Umbilical cord (tissue), 2 donors: ENCODE measurements around the gene ALKBH5. TPM values are rescaled to one million over a fixed set of nuclear protein-coding genes. Genes with fewer than 3 reads are reported as not detected.

Experiments
- DNase-seq: peaks from one replicate; pipeline ENCODE4 v3.0.0-alpha.2; 2015; ENCODE audit warnings: low spot score
- total RNA-seq: library from RNA; depleted of rRNA; stranded (reverse); fragments of >200 nt; gene quantifications from one replicate; pipeline ENCODE4 v1.2.3, GENCODE V29; 2014; ENCODE audit warnings: low replicate concordance; ENCODE audit not compliant: insufficient read depth

The ALKBH5 gene
- total RNA-seq, 1 donor from 2014 or later, result 86.2 TPM

DNA sequence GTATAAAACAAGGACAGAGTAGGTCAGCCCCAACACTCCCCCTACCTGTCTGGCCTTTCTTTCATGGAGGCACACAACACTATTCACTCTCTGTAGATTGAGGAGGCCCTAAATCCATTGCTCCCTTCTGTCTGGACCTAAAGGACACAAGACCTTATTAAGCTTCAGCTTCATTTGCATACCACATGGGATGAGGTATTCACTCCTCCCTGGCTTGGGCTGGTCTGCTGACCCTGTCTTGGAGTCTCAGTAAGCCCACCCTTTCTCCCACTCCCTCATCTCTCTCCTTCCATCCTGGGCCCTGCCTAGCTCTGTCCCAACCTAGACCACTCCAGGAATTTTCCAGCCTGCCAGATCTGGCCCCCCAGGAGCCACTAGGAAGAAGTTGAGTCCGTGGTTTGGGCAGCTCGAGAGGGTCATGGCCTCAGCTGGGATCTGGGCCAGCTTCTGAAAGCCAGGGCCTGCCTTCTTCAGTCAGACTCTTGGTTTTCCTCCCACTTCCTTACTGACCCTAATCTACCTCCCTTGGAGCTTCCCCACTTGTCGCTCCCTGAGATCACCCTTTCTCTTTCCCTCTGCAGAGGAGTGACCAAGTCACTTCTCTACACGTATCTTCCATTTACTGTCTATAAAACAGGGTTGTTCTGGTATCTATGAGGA is 35.3 kb downstream of the ALKBH5 start:
- DNase-seq, result peak; percentile 25

DNA sequence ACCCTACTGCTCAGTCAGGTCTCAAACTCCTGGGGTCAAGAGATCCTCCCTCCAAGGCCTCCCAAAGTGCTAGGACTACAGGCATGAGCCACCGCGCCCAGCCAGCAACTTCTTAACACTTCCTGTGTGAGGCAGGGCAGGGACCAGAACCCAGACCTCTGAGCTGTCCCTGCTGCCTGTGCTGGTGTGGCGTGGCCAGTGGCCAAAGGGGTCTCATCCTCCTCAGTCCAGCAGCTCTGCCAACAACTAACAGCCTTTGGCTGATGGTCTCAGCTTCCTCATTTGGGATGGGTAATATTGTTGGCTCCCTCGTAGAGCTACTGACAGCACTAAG is 40.4 kb downstream of the ALKBH5 start:
- no peak for DNase-seq

DNA sequence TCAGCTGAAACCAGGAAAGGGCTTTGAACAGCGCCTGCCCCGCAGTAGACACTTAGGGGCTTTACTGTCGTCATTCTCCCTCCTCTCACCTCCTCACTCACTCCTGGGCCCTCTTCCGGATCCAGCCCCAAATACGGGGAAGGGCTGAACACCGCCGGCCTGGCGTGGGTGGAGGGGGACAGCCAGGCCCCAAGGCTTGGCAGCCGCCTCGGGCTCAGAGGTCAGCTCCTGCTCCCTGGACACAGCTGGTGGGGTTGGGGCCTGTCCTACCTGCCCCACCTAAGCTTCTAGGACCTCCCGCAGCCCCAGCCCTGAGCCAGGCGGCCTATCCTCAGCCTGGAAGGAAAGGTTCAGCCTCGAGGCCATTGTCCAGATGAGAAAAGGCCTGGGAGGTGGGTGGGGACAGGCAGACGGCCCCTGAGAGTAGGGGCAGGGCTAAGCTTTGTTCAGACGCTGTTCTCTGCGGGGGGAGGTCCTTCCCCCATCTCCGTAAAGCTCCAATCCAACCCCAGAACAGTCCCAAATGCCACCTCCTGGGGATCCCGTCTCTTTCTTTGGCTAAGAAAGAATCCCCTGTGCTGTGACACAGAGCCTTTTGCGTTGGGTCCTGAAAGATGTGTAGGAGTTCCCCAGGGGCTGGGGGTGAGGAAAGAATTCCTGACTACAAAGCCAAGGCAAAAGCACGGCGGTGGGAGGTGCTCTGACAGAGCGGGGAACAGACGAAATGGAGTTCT is 40.9 kb downstream of the ALKBH5 start:
- peak; percentile 66 for DNase-seq

DNA sequence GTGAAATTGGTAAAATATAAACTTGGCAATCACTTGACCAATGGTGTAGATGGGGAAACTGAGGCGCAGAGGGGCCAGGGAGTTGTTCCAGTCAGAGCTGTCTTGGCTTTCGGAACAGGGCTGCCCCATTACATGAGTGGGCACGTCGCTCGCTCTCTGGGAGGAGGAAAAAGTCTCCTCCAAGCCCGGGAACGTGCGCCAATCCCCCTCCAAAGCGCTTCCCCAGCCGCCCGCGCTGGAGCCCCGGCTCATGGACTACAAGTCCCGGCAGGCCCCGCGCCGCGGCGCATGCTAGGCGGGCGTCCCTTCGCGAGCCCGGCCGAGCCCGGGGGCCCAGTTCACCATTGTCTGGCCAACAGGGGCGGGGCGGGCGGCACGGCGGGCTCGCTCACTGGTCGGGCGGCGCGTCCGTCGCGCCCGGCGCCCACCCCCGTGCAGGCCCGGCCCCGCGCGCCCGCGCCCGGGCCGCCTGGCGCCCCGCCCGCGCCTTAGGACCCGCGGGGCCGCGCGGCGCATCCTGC is 41.6 kb downstream of the ALKBH5 start, which contains the start of gene LLGL1:
LLGL1 (plus strand) TSS at position 515 of the 521 bp plus-strand sequence. CDS start 48 bp downstream, outside the sequence.
- peak; percentile 97 for DNase-seq

DNA sequence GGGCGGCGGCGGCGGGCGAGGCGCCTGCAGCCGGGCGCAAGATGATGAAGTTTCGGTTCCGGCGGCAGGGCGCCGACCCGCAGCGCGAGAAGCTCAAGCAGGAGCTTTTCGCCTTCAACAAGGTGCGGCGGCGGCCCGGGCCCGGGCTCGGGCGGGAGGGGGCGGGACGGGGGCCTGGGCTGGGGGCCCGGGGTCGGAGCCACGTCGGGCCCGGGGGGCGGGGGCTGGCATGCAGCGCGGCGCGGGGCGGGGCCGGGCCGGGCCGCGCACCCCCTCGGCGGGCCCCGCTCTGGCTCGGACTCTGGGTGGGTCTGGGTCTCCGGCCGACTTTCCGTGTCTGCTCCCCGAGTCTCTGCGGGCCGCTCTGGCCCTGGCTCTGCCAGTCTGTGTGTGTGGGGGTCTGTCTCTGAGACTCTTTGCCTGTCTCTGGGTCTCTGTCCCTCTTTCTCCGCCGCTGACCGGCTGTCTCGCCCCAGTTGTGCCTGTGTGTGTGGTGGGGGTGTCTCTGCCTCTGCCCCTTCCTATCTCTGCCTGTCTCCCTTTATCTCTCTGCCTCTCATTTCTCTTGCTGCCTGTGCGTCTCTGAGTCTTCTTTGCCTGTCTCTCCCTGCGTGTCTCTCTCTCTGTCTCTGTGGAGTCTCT is 42.1 kb downstream of the ALKBH5 start:
- peak; percentile 43 for DNase-seq

DNA sequence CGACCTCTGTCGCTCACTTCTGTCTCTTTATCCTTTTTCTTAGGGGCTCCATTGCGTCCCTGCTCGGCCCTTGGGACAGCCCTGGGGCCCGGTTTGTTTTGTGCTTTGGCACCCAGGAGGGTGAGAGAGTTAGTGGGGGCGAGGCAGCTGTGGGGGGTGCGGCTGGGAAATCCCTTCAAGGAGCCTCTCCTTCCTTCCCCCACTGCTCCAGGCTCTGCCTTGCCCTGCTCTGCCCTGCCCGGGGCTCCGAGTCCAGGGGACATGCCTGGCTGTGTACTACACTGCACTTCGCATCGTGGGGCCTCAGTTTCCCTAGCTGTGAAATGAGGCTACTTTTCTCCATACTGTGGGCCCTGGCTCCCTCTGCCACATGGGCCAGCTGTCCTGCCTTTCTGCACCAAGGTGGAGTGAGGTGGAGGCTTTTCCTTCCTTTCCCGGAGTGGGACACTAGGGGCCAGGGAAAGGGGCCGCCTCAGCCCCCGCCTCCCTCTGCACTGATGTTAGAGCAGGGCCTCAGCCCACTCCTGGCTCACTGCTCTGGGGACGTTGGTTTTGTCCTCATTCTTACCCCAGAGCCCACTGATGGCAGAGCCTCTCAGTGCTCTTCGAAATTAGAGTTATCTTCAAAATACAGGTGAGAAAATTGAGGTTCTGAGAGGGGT is 42.8 kb downstream of the ALKBH5 start:
- no peak for DNase-seq

DNA sequence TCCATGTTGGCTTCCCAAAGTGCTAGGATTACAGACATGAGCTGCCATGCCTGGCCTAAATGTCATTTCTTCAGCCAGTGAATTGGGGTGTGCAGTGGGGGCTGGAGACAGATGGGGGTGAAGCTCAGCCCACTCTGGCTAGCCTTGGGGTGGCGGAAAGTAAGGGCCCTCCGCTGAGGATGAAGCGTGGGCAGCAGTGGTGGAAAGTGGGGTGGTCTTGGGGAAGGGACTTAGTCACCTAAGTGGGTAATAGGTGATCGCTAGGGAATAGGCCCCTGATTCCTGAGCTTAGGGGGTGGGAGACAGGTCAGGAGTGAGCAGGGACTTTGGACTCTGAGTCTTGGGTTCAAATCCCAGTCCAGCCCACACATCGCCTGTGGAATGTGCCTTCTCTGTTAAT is 44.0 kb downstream of the ALKBH5 start:
- DNase-seq, result no peak

DNA sequence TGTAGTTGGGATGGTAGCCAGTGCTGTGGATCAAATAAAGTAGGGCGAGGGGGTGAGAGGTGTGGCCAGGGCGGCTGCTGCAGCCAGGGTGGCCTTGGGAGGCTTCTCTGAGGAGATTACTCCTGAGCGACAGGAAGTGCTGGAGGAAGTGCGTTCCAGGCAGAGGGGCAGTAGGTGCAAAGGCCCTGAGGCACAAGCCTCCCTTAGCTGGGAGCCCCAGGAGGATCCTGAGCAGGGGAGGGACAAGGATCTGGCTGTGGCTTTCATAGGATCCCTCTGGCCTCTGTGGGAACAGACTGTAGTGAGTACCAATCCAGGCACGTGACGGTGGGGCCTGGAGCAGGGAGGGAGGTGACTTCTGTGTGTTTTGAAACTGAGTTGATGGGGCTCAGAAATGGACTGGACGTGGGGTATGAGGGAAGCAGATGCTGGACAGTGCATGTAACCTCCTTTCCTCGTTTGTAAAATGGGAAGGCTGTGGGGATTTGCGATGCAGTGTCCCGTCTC is 44.6 kb downstream of the ALKBH5 start:
- no peak for DNase-seq

DNA sequence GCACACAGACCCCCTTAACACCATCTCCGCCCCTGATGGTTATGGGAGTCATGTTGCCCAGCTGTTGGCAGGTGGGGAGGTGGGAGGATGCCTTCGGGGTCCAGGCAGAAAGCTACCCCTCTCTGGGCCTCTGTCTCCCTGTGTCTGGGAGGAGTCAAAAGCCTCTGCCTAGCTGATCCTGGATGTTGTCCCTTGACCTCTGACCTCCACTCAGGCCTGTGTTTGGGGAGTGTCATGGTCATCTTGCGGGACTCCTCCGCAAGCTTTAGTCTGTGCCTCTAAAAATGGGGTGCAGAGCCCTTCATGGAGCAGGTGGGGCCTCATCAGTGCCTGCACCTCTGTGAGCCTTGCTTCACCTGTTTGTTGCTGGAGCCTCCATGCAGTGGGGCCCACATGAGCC is 45.6 kb downstream of the ALKBH5 start:
- DNase-seq, result no peak

DNA sequence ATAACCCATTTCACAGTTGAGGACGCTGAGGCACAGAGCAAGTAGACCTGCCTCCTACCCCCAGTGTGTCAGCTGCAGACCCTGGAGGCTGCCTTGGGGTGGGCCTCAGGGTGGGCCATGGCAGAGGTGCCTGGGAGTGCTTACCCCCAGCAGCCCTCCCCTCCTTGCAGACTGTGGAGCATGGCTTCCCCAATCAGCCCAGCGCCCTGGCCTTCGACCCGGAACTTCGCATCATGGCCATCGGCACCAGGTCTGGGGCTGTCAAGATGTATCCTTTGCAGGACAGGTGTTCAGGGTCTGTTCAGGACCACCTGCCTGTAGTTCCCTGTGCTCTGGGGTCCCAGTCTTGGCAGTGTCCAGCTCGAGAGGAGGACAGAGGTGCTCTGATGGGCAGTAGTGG is 46.1 kb downstream of the ALKBH5 start:
- no peak for DNase-seq

DNA sequence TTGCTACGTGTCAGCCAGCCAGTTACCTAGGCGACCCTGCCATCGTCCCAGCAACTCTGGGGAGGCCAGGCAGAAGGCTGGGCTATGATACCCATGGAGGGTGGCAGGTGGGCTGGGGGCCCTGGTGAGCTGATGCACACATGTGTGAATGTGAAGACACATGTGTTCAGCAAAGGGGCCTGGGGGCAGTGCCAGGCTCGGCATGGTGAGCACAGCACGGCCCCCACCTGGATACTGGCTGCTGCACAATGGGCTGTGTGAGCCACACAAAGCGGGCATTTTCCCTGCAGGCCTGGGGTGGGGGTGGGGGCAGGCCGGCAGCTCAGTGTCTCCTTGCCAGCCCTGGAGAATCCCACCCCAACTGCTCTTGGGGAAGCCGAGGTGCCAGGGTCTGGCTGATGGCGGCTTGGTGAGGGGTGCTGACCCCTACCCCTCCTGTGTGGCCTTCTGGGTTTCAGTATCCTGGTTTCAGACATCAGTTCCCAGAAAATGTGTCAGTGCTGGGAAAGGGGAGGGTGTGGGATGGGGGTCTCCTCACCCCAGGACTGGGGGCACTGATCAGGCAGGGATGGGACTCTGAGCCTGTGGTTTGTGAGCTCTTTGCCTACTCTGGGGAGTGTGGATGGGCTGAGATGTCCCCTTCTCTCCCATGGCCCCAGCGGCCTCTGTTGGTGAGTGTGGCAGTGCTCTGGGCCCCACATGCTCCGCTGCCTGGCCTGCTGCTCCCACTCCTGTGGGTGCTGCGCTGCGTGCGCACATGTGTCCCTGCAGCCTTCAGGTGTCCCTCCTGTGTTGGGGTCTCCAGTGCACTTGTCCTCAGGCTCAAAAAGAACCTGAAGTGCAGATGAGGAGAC is 46.9 kb downstream of the ALKBH5 start:
- no peak for DNase-seq

DNA sequence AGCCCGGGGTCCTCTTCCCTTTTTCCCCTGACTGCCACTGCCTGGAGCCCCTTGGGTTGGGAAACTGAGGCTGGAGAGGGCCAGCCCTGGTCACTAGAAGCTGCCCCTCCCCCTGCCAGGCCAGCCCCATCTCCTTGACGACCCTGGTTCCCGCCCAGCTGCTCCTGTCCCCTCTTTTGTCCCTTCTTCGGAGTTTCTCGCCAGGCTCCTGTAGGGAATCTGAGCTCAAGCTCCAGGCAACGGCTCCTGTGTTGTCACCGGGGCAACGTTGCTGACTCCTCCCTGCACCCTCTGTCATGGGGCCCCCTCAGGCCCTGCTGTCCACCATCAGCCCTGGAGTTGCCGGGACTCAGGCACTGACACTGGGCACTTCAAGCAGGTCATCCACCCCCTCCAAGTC is 47.5 kb downstream of the ALKBH5 start:
- no peak for DNase-seq

DNA sequence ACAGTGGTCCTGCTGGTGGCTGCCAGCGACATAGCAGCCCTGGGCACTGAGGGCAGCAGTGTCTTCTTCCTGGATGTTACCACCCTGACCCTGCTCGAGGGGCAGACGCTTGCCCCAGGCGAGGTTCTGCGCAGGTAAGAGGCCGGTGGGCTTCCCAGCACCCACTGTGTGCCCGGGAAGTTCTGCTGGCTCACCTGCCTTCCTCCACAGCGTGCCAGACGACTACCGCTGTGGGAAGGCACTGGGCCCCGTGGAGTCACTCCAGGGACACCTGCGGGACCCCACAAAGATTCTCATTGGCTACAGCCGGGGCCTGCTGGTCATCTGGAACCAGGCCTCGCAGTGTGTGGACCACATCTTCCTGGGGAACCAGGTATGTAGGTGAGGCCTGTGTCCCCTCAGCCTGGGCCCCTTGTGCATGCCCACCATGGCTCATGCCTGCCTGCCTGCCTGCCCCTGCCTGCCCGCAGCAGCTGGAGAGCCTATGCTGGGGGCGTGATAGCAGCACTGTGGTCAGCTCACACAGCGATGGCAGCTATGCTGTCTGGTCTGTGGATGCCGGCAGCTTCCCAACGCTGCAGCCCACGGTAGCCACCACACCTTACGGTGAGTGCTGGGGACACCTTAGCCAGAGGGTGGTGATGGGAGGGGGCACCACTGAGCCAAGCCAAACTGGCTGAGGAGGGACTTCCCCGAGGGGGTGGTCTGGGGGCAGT is 50.3 kb downstream of the ALKBH5 start:
- no peak for DNase-seq

DNA sequence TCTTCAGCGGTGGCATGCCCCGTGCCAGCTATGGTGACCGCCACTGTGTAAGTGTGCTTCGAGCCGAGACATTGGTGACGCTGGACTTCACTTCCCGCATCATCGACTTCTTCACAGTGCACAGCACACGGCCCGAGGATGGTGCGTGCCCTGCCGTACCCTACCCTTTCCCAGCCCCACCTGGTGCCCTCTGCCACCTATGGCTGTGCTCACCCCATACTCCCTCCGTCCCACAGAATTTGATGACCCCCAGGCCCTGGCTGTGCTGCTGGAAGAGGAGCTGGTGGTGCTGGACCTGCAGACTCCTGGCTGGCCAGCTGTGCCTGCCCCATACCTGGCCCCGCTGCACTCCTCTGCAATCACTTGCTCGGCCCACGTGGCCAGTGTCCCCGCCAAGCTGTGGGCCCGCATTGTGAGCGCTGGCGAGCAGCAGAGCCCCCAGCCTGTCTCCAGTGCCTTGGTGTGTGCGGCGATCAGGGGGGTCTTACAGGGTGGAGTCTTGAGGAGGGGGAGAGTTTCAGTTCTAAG is 51.3 kb downstream of the ALKBH5 start:
- DNase-seq, result no peak

DNA sequence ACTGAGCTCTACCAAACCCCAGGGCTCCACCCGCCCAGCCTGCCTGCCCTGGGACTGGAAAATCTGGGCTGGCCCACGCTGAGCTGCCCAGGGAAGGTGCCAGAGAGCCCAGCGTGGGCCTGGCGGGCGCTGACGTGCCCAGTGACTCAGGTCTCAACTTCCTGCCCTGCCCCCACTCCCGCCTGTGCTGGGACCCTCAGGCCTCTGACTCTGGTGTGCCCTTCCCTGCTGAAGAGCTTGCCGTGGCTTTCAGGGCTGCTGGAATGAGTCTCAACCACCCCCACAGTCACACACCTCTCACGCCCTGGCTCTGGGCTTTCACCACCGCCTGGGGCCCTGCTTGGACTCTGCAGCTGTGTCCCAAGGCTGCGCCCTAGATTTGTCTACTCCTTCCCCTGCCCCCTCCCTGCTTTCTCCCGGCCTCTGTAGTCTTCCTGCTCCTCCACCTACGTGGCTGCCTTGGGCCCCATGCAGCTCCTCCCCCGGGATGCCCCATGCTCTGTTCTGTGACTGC is 52.2 kb downstream of the ALKBH5 start:
- DNase-seq, result no peak

DNA sequence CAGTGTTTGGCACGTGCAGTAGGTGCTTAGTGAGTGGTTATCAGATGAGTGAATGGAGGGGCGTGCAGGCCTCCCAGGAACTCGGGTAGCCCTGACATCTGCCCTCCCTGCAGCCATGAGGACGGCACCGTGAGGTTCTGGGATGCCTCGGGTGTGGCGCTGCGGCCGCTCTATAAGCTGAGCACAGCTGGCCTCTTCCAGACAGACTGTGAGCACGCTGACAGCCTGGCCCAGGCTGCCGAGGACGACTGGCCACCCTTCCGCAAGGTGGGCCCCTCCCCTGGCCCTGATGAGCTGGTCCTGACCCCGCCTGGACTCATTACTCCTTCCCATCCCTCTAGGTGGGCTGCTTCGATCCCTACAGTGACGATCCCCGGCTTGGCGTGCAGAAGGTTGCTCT is 52.9 kb downstream of the ALKBH5 start:
- DNase-seq, result no peak

DNA sequence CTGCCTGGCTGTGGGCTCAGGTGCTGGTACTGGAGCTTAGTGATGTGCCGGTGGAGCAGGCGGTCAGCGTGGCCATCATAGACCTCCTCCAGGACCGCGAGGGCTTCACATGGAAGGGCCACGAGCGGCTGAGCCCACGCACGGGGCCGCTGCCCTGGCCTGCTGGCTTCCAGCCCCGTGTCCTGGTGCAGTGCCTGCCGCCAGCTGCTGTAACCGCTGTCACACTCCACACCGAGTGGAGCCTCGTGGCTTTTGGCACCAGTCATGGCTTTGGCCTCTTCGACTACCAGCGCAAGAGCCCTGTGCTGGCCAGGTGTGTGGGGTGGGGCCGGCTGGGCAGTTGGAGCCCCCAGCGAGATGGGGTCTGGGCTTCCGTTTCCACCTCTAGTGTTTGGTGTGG is 53.8 kb downstream of the ALKBH5 start:
- no peak for DNase-seq

DNA sequence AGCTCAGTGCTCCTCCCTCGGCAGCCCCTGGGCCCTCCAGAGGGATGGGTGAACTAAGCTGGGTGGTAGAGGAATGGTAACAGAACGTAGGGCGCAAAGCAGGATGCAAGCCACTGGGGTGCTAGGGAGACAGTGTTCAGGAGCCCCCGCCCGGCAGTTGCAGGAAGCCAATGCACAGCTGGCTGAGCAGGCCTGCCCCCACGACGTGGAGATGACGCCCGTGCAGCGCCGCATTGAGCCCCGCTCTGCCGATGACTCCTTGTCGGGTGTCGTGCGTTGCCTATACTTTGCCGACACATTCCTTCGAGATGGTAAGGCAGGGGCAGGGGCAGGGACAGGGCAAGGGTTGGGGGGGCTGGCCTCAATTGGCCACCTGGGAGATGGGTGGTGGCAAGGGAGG is 54.7 kb downstream of the ALKBH5 start:
- no peak for DNase-seq

DNA sequence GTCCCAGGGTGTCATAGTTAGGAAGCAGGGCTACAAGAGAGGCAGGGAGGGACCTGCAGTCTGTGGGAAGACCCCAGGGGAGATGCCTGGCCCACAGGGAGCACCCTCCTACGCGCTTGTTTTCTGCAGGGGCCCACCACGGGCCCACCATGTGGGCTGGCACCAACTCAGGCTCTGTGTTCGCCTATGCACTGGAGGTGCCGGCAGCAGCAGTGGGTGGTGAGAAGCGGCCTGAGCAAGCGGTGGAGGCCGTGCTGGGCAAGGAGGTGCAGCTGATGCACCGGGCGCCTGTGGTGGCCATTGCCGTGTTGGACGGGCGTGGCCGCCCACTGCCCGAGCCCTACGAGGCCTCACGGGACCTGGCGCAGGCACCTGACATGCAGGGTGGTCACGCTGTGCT is 56.8 kb downstream of the ALKBH5 start:
- DNase-seq, result no peak
